RWPE1 (cell line): ENCODE measurements around the gene ST3GAL5.

Source experiments
- CTCF ChIA-PET: fragments of 350-600 bp; sonication (Branson Sonifier 250); formaldehyde crosslinking; extraction: SDS; loops from one replicate; lab custom pipeline; 2021; lab: Yijun Ruan, JAX
- POLR2A ChIA-PET: fragments of 400-600 bp; formaldehyde crosslinking; extraction: SDS; loops from one replicate; lab custom pipeline; 2020; ENCODE audit warnings: antibody characterized with exemption; ENCODE audit not compliant: low non-redundant PET; lab: Yijun Ruan, JAX
- DNase-seq: peaks from one replicate; pipeline ENCODE4 v3.0.0; 2012; ENCODE audit warnings: low spot score
- H3K27ac ChIP-seq: fragments of 450-650 bp; 2 replicates; pipeline ENCODE4 v1.5.1; 2017
- TF ChIP-seq, protein P1 (sequence below): fragments of 450-650 bp; conservative IDR thresholded peaks from 2 replicates; pipeline ENCODE4 v1.5.1; 2017; ENCODE audit warnings: low read depth, mild to moderate bottlenecking

The ST3GAL5 gene

DNA sequence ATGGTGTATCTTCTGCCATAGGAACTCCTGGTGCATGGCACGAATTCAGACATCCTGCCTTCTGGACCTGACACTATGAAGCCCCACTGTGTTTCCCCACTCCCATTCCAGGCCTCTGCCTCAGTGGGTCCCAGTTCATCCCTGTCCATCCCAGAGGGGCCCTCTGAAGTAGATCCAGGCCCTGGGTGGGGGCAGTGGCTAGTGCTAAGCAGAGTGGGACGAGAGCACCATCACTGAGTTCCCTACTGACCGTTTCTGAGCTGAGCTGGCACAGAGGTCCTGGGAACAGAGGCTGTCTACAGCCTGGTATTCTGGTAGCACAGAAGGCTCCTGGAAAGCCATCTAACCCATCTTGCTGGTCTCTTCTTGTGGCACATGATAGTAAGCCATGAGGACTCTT lies 81.0 kb downstream of the ST3GAL5 start:
- DNase-seq: no peak
- H3K27ac ChIP-seq: no peak overlapping the region
- ChIA-PET CTCF (interaction anchor here (0.8 kb wide), 1 partner anchor 44 kb away, joined by 3 read pairs; no protein-coding TSS in a partner anchor), POLR2A (no interaction called here)
- TF ChIP-seq, protein P1, sequence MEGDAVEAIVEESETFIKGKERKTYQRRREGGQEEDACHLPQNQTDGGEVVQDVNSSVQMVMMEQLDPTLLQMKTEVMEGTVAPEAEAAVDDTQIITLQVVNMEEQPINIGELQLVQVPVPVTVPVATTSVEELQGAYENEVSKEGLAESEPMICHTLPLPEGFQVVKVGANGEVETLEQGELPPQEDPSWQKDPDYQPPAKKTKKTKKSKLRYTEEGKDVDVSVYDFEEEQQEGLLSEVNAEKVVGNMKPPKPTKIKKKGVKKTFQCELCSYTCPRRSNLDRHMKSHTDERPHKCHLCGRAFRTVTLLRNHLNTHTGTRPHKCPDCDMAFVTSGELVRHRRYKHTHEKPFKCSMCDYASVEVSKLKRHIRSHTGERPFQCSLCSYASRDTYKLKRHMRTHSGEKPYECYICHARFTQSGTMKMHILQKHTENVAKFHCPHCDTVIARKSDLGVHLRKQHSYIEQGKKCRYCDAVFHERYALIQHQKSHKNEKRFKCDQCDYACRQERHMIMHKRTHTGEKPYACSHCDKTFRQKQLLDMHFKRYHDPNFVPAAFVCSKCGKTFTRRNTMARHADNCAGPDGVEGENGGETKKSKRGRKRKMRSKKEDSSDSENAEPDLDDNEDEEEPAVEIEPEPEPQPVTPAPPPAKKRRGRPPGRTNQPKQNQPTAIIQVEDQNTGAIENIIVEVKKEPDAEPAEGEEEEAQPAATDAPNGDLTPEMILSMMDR: no peak

DNA sequence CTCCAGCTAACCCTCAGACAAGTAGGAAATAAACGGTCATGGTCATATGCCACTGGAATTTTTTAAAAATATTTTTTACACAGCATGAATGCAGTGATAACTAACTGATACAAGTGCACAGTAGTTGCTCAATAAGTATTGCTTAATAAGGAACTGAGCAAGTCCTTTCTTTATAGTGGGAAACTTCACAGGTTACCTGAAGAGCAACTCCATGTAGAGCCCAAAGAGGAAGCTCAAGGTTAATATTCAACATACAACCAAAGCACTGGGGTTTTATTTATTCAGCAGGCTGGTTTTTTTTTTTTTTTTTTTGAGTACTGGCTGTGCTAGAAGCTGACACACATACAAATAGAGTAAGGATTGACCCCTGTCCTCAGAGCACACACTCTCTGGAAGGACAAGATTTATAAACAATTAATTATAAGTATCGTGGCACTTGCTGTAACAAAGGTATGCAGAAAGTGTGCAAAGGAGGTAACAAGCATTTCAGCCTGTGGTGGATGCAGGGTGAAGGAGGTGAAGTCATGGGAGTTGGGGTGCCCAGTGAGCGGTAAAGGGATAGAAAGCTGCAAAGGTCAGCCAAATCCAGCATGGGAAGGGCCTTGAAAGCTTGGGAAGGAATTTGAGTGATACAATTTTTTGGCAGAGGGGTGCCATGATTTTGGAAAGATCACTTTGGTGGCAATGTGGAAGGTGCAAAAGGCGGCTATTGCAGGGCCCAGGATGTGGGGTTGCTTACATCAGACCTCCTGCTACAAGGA lies 82.3 kb downstream of the ST3GAL5 start:
- ChIA-PET CTCF (interaction anchor here (0.5 to 1.1 kb wide), 5 partner anchors 11 to 329 kb away, joined by 3 read pairs; no protein-coding TSS in a partner anchor), POLR2A (no interaction called here)
- DNase-seq: no peak
- TF ChIP-seq, protein P1: no peak
- no peak overlapping the region for H3K27ac ChIP-seq

DNA sequence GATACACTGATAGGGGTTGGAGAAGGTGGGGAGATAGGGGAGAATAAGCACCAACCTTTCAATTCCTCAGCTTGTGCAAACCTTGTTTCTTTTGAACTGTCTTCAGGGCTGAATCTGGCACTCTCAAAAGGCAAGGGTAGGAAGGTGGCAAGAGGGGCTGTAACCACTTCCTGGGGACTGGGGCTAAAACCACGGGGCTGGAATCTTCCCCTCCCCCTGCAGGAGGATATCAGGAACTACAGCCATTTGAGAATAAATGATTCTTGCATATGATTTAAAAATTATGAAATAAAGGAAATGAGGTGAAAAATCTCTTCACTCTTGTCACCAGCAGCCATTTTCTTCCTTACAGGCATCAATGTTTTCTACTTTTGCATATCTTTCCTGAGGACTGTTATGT lies 84.2 kb downstream of the ST3GAL5 start:
- DNase-seq: peak; percentile 54

DNA sequence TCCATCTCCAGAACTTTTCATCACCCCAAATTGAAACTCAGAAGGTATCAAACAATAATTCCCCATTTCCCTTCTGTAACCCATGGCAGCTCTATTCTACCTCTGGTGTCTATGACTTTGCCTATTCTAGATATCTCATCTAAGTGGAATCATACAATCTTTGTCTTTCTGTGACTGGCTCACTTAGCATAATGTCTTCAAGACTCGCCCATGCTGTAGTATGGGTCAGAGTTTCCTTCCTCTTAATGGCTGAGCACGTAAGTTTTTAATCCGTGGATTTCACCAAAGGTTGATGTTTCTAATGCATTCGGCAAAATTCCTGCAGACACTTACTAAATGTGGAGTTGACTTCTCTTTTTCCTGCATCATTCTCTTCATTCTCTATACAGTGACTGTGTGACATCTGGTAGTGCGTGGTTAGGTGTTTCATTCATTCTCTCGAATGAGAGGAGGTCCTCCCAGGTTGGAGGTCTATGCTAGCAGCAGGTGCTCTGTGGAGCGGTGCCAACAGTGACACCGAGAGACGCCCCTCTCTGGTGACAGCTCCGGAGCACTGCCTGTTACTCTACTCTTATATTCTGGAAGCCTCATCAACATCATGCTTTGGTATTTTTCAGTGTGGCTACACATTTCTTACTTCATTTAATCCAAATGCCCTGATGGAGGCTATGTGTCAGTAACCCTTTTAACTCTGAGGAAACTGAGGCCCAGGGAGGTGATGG lies 84.9 kb downstream of the ST3GAL5 start:
- DNase-seq: no peak
- ChIA-PET CTCF (interaction anchor here (0.6 to 1.4 kb wide), 5 partner anchors 10 to 209 kb away, joined by 3 to 8 read pairs (median 4); no protein-coding TSS in a partner anchor), POLR2A (no interaction called here)
- TF ChIP-seq, protein P1: no peak
- no peak overlapping the region for H3K27ac ChIP-seq

More for the DNA sequence above, 84.2 kb downstream of the ST3GAL5 start:
- H3K27ac ChIP-seq: no peak overlapping the region
- ChIA-PET CTCF (interaction anchor here (0.6 to 1.4 kb wide), 5 partner anchors 9 to 210 kb away, joined by 3 to 8 read pairs (median 4); no protein-coding TSS in a partner anchor), POLR2A (no interaction called here)
- TF ChIP-seq, protein P1: peak; percentile 34

DNA sequence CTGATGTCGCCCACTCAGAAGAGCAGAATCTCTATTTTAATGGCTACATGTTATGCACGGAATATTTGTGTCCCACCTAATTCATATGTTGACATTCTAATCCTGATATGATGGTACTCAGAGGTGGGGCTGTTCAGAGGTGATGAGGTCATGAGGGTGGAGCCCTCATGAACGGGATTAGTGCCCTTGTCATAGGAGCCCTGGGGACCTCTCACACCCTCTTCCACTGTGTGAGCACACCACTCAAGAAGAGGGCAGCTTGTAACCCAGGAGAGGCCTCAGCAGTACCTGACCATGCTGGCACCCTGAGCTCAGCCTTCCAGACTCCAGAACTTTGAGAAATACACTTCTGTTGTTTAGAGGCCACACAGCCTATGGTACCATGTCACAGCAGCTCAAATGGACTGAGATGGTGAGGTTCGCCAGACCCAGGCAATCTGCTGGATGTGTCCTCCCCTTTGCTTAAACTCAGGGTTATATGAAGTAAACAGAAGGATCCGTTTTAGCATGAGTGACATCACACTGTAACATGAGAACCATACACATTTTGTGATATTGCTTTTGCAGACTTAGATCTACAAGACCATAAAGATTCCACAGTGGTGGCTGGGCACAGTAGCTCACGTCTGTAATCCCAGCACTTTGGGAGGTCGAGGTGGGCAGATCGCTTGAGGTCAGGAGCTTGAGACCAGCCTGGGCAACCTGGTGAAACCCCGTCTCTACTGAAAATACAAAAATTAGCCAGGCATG lies 86.3 kb downstream of the ST3GAL5 start:
- H3K27ac ChIP-seq: no peak overlapping the region
- TF ChIP-seq, protein P1: no peak
- ChIA-PET POLR2A (no interaction called here), CTCF (interaction anchor here (1.1 to 2.2 kb wide), 2 partner anchors 12 to 73 kb away, joined by 4 to 6 read pairs; no protein-coding TSS in a partner anchor)
- DNase-seq: no peak

DNA sequence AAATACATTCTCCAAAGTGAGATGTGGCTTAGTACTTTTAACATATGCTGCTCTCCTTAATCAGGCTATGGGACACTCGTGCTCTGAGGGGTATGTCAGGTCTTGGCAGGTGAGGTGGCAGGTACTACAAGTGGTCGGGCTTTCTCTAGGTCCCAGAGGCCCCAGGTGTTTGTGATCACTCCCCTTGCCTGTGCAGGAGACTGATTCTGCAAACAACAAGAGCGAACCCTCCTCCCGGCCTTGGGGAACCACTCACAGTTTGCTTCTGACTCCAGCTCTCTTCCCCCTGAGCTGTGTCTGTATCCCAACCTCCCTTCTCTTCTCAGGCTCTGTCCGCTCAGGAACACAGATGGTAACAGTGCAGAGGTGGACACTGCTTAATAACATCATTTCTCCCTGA lies 86.9 kb downstream of the ST3GAL5 start:
- TF ChIP-seq, protein P1: no peak
- ChIA-PET POLR2A (no interaction called here), CTCF (interaction anchor here (1.1 to 2.2 kb wide), 3 partner anchors 12 to 73 kb away, joined by 4 to 6 read pairs (median 5); no protein-coding TSS in a partner anchor)
- no peak overlapping the region for H3K27ac ChIP-seq
- DNase-seq: no peak
